ENCODE results near the gene KRT14.

DNA sequence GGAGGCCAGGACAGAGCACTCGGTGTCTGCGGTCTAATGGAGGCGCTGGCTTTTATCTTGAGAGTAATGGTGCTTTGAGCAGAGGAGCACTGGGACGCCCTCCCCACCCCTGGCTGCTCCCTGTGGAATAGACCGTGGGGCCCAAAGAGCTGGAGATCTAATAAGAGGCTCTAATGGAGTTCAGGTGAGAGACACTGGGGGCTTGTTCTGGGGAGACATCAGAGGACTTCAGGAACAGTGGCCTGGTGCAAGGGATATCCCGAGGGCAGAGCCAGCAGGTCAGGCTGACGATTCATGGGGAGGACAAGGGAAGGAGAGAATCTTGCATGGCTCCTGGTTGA lies 49.1 kb downstream of the KRT14 start:
- TF ChIP-seq CTCF (IDR thresholded peaks at IDR 0.05) = no peak
- no peak for TF ChIP-seq POLR2A (IDR thresholded peaks at IDR 0.05)

Data from esophagus squamous epithelium (tissue), 4 donors.